Activated CD4-positive, alpha-beta T cell treated with anti-CD3 and anti-CD28 coated beads, Interleukin-2, amount 50 U/mL, for 16 hours (primary cell): ENCODE results near the gene USP48.

Source experiments
- DNase-seq: peaks from one replicate; pipeline ENCODE4 v3.0.0-alpha.2; 2020

USP48 gene

GRCh38 chr1:21743476-21743875 is 39.5 kb downstream of the USP48 start:
- DNase-seq: no peak

- no peak for DNase-seq
Measured at GRCh38 chr1:21742578-21742977, 40.4 kb downstream of the USP48 start.

- DNase-seq: no peak
Measured at GRCh38 chr1:21741206-21741605, 41.7 kb downstream of the USP48 start.

GRCh38 chr1:21736876-21737275 is 46.1 kb downstream of the USP48 start:
- DNase-seq: no peak

GRCh38 chr1:21736011-21736410 is 46.9 kb downstream of the USP48 start:
- no peak for DNase-seq

- no peak for DNase-seq
Measured at GRCh38 chr1:21734526-21734925, 48.4 kb downstream of the USP48 start.

GRCh38 chr1:21732664-21733063 is 50.3 kb downstream of the USP48 start:
- DNase-seq: no peak

GRCh38 chr1:21725748-21726392 is 57.1 kb downstream of the USP48 start:
- no peak for DNase-seq

- DNase-seq: no peak
Measured at GRCh38 chr1:21724570-21724969, 58.4 kb downstream of the USP48 start.

- no peak for DNase-seq
Measured at GRCh38 chr1:21724098-21724497, 58.9 kb downstream of the USP48 start.

GRCh38 chr1:21721295-21721985 is 61.5 kb downstream of the USP48 start:
- DNase-seq: no peak

GRCh38 chr1:21716169-21716568 is 66.8 kb downstream of the USP48 start:
- DNase-seq: no peak

GRCh38 chr1:21707891-21708290 is 75.1 kb downstream of the USP48 start:
- DNase-seq: no peak

- no peak for DNase-seq
Measured at GRCh38 chr1:21707086-21707840, 75.7 kb downstream of the USP48 start.

- DNase-seq: no peak
Measured at GRCh38 chr1:21706151-21706835, 76.7 kb downstream of the USP48 start.

- DNase-seq: no peak
Measured at GRCh38 chr1:21705303-21705980, 77.5 kb downstream of the USP48 start.

- no peak for DNase-seq
Measured at GRCh38 chr1:21704145-21704544, 78.8 kb downstream of the USP48 start.

GRCh38 chr1:21703318-21703963 is 79.5 kb downstream of the USP48 start:
- peak; percentile 6 for DNase-seq

GRCh38 chr1:21702780-21703179 is 80.2 kb downstream of the USP48 start:
- no peak for DNase-seq

- DNase-seq: no peak
Measured at GRCh38 chr1:21701401-21701800, 81.5 kb downstream of the USP48 start.

GRCh38 chr1:21700094-21700493 is 82.9 kb downstream of the USP48 start:
- DNase-seq: no peak

- no peak for DNase-seq
Measured at GRCh38 chr1:21696931-21697330, 86.0 kb downstream of the USP48 start.
